Dermis microvascular lymphatic vessel endothelial cell (primary cell): ENCODE measurements around the gene ANKIB1. TPM values are rescaled to one million over a fixed set of nuclear protein-coding genes. Genes with fewer than 3 reads are reported as not detected.
"Not testable (repeated sequence)": the region's sequence is repeated elsewhere in the genome, so short reads cannot be mapped to it uniquely, and the experiment has no call there.

ENCODE experiments used
- DNase-seq, 2 donors: peaks; one replicate each; pipeline versions ENCODE4 v3.0.0 to v3.0.0-alpha.2; 2010; ENCODE audit warnings: low read depth in 2 of 2
- total RNA-seq: library from RNA; depleted of rRNA; stranded (reverse); fragments of >200 nt; gene quantifications from 2 replicates; pipeline ENCODE4 v1.2.1, GENCODE V29; 2014

Gene ANKIB1
- total RNA-seq, result 24.5 and 24.6 TPM in 2 replicates

- peak; percentile 68 to 88 for DNase-seq
These were observed at the start of gene ANKIB1, which contains the start of gene KRIT1 for GRCh38 chr7:92245487-92246359. ANKIB1 (plus strand) TSS chr7:92245974; CDS start chr7:92294979, 49,005 bp downstream. KRIT1 (minus strand) TSS chr7:92245914; CDS start chr7:92242135, 3,779 bp downstream.

GRCh38 chr7:92200791-92201190 lies 45.0 kb upstream of the ANKIB1 start:
- DNase-seq, result no peak

GRCh38 chr7:92205987-92206386 lies 39.8 kb upstream of the ANKIB1 start:
- no peak for DNase-seq

GRCh38 chr7:92206672-92207071 lies 39.1 kb upstream of the ANKIB1 start:
- no peak for DNase-seq

- DNase-seq, result no peak
These were observed 24.0 kb upstream of the ANKIB1 start for GRCh38 chr7:92221766-92222165.

- DNase-seq, result no peak
These were observed 18.8 kb upstream of the ANKIB1 start for GRCh38 chr7:92226981-92227380.

- DNase-seq, result no peak
These were observed 17.7 kb upstream of the ANKIB1 start for GRCh38 chr7:92228100-92228499.

- DNase-seq, result no peak
These were observed 17.0 kb upstream of the ANKIB1 start for GRCh38 chr7:92228742-92229141.

GRCh38 chr7:92230547-92230946 lies 15.2 kb upstream of the ANKIB1 start:
- no peak for DNase-seq

GRCh38 chr7:92242972-92243371 lies 2.8 kb upstream of the ANKIB1 start:
- DNase-seq, result no peak

GRCh38 chr7:92244808-92245486 lies 827 bp upstream of the ANKIB1 start:
- DNase-seq, result peak; percentile 9 to 41

- DNase-seq, result peak in 1 of 2 donors; percentile 18
These were observed 757 bp downstream of the ANKIB1 start for GRCh38 chr7:92246360-92247101.

- no peak for DNase-seq
These were observed 4.8 kb downstream of the ANKIB1 start for GRCh38 chr7:92250603-92251002.

GRCh38 chr7:92251181-92251580 lies 5.4 kb downstream of the ANKIB1 start:
- no peak for DNase-seq

- no peak for DNase-seq
These were observed 7.5 kb downstream of the ANKIB1 start for GRCh38 chr7:92253251-92253650.

- not testable (repeated sequence) for DNase-seq
These were observed 9.0 kb downstream of the ANKIB1 start for GRCh38 chr7:92254800-92255199.

- no peak for DNase-seq
These were observed 9.5 kb downstream of the ANKIB1 start for GRCh38 chr7:92255308-92255707.

GRCh38 chr7:92259062-92259461 lies 13.3 kb downstream of the ANKIB1 start:
- DNase-seq, result no peak

GRCh38 chr7:92259610-92260247 lies 14.0 kb downstream of the ANKIB1 start:
- no peak for DNase-seq

GRCh38 chr7:92260248-92260781 lies 14.5 kb downstream of the ANKIB1 start:
- DNase-seq, result no peak
